Measurements from ENCODE around the gene UBE4A. TPM values are rescaled to one million over a fixed set of nuclear protein-coding genes. Genes with fewer than 3 reads are reported as not detected.

The UBE4A gene
- total and polyA plus RNA-seq, 9 of the 15 experiments (the other 6 are each of a cell fraction or from before 2014, with no cell fraction given), result 13.5 to 45.2 (median 26.8) TPM

DNA sequence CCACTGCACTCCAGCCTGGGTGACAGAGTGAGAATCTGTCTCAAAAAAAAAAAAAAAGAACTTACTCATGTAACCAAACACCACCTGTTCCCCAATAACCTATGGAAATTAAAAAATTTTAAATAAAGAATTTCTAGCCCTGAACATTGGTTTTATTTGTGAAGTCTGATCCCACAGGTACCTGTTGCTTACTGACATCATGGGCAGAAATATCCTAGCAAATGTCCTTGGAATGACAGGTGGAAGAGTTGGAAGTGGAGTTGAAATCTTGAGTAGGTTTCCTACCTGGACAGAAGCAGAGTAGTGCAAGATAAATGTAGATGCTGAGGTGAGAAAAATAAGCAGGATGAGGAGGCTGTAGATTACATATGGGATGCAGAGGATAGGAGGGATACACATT is 34.1 kb upstream of the UBE4A start (continued):
- TF ChIP-seq, protein P1, sequence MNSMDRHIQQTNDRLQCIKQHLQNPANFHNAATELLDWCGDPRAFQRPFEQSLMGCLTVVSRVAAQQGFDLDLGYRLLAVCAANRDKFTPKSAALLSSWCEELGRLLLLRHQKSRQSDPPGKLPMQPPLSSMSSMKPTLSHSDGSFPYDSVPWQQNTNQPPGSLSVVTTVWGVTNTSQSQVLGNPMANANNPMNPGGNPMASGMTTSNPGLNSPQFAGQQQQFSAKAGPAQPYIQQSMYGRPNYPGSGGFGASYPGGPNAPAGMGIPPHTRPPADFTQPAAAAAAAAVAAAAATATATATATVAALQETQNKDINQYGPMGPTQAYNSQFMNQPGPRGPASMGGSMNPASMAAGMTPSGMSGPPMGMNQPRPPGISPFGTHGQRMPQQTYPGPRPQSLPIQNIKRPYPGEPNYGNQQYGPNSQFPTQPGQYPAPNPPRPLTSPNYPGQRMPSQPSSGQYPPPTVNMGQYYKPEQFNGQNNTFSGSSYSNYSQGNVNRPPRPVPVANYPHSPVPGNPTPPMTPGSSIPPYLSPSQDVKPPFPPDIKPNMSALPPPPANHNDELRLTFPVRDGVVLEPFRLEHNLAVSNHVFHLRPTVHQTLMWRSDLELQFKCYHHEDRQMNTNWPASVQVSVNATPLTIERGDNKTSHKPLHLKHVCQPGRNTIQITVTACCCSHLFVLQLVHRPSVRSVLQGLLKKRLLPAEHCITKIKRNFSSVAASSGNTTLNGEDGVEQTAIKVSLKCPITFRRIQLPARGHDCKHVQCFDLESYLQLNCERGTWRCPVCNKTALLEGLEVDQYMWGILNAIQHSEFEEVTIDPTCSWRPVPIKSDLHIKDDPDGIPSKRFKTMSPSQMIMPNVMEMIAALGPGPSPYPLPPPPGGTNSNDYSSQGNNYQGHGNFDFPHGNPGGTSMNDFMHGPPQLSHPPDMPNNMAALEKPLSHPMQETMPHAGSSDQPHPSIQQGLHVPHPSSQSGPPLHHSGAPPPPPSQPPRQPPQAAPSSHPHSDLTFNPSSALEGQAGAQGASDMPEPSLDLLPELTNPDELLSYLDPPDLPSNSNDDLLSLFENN (IDR thresholded peaks at IDR 0.05; ENCODE audit: low read depth in 2 of 2, low read length in 2 of 2), result no peak
- no peak for TF ChIP-seq XRCC5 (IDR thresholded peaks at IDR 0.05; ENCODE audit: low read depth, low read length)
- TF ChIP-seq, protein P2, sequence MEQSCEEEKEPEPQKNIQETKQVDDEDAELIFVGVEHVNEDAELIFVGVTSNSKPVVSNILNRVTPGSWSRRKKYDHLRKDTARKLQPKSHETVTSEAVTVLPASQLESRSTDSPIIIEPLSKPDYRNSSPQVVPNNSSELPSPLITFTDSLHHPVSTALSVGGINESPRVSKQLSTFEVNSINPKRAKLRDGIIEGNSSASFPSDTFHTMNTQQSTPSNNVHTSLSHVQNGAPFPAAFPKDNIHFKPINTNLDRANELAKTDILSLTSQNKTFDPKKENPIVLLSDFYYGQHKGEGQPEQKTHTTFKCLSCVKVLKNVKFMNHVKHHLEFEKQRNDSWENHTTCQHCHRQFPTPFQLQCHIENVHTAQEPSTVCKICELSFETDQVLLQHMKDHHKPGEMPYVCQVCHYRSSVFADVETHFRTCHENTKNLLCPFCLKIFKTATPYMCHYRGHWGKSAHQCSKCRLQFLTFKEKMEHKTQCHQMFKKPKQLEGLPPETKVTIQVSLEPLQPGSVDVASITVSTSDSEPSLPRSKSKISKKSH (CRISPR knock-in tag; IDR thresholded peaks at IDR 0.05), result no peak

DNA sequence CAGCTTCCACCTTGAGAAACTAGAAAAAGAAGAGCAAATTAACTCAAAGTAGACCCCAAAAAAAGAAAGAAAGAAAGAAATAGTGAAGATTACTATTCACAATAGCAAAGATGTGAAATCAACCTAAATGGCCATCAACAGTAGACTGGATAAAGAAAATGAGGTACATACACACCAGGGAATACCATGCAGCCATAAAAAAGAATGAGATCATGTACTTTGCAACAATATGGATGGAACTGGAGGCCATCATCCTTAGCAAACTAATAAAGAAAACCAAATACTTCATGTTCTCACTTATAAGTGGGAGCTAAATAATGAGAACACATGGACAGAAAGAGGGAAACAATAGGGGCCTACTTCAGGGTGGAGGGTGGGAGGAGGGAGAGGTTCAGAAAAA is 30.7 kb upstream of the UBE4A start:
- Histone ChIP-seq H3K27me3 (ENCODE audit: control insufficient read depth in 2 of 2, insufficient read depth in 2 of 2, low read length in 2 of 2) (no peaks in the 10 kb centered on the region), H3K79me2 (ENCODE audit: control insufficient read depth, insufficient read depth, low read length) (no peaks in the 10 kb centered on the region), H3K9ac (ENCODE audit: insufficient read depth in 1 of 2, low read depth in 2 of 2, low read length in 2 of 2) (no peak overlapping the region), H3K4me3 (no peak overlapping the region), H3K36me3 (ENCODE audit: control insufficient read depth, insufficient read depth, low read length) (no peaks in the 10 kb centered on the region), H4K20me1 (replicated peaks; ENCODE audit: control insufficient read depth, insufficient read depth, low read length) (no peaks in the 10 kb centered on the region), H3K4me2 (ENCODE audit: insufficient read depth, low read length) (no peak overlapping the region), H3K9me3 (replicated peaks; ENCODE audit: control insufficient read depth, insufficient read depth, low read depth, low read length) (no peaks in the 10 kb centered on the region), H3K4me1 (replicated peaks in 1 of 2; ENCODE audit: control insufficient read depth in 2 of 2, insufficient read depth in 2 of 2, low read length in 2 of 2) (peaks cover 0 to 2% of the 10 kb centered on the region in 2 experiments; a peak in 1 of 5 replicates), H3K9me1 (ENCODE audit: control insufficient read depth, insufficient read depth, low read length) (no peaks in the 10 kb centered on the region), H3K27ac (ENCODE audit: extremely low read depth, low read depth, low read length) (no peak overlapping the region), H2AFZ (ENCODE audit: low read depth, low read length) (no peak overlapping the region)
- no peak for DNase-seq (ENCODE audit: extremely low read depth in 1 of 4, low spot score in 3 of 4)
- in situ Hi-C loops (cut with MboI) (no loop called here), intact Hi-C loops (cut with micrococcal nuclease) (no loop called here)
- ATAC-seq, result no peak
- no peak for FAIRE-seq
- POLR2A ChIA-PET, result no interaction called here
- TF ChIP-seq TAF7 (tag; IDR thresholded peaks at IDR 0.05) (no peak), ZNF146 (CRISPR knock-in tag; IDR thresholded peaks at IDR 0.05; ENCODE audit: unreplicated experiment) (peak; percentile 89), TEAD2 (tag; IDR thresholded peaks at IDR 0.05) (no peak), BCOR (IDR thresholded peaks at IDR 0.05) (0 out of 2 replicates have a peak, but pooled peaks have one; percentile 25), RBM25 (IDR thresholded peaks at IDR 0.05; ENCODE audit: low read depth, low read length, severe bottlenecking) (peak; percentile 55)
- CTCF ChIA-PET (ENCODE audit: low intra/inter-chr PET ratio), result no interaction called here
- no TSS peak for BruUV-seq (replicated peaks)

Data from K562 (cell line).